ENCODE data around the gene SNRPA. TPM values are rescaled to one million over a fixed set of nuclear protein-coding genes. Genes with fewer than 3 reads are reported as not detected.
A peak's percentile ranks its signal among the peaks of the same experiment; 100 is the strongest.

The SNRPA gene
- total RNA-seq, 1 experiment from 2014 or later = 134 TPM

DNA sequence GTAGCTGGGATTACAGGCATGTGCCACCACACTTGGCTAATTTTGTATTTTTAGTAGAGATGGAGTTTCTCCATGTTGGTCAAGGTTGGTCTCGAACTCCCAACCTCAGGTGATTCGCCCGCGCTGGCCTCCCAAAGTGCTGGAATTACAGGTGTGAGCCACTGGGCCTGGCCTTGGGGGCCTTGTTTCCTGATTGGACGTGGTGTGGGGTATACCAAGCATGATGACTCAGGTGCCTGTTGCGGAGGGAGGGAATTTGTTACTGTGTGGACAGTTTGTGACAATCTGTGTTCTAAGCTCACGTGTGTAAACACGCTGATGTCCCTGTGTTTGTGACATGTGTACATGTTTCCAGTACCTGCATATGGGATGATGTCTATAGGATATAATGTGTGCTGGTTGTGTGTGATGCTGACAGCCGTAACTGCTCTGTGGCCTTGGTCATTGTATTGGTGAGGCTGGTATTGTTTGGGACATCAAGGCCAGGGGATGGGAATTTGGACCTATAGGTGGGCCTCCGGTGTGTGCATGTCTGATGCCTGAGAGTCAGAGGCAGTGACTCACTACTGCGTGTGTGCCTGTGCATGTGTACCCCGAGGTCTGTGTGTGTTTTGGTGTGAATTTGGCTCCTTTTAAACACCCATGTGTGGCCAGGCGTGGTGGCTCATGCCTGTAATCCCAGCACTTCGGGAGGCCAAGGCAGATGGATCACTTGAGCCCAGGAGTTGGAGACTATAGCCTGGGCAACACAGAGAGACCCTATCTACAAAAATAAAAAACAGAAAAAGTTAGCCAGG lies 46.4 kb downstream of the SNRPA start:
- TF ChIP-seq, protein P1, sequence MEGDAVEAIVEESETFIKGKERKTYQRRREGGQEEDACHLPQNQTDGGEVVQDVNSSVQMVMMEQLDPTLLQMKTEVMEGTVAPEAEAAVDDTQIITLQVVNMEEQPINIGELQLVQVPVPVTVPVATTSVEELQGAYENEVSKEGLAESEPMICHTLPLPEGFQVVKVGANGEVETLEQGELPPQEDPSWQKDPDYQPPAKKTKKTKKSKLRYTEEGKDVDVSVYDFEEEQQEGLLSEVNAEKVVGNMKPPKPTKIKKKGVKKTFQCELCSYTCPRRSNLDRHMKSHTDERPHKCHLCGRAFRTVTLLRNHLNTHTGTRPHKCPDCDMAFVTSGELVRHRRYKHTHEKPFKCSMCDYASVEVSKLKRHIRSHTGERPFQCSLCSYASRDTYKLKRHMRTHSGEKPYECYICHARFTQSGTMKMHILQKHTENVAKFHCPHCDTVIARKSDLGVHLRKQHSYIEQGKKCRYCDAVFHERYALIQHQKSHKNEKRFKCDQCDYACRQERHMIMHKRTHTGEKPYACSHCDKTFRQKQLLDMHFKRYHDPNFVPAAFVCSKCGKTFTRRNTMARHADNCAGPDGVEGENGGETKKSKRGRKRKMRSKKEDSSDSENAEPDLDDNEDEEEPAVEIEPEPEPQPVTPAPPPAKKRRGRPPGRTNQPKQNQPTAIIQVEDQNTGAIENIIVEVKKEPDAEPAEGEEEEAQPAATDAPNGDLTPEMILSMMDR (IDR thresholded peaks at IDR 0.05; ENCODE audit: insufficient read depth in 1 of 2, low read depth in 1 of 2, low read length in 1 of 2, severe bottlenecking in 1 of 2, unreplicated experiment in 1 of 2) = no peak
- Mint-ChIP-seq H3K4me1 (ENCODE audit: low read depth, unreplicated experiment) (peaks cover 8% of the 10 kb centered on the region), H3K4me3 (ENCODE audit: unreplicated experiment) (peak overlapping the region; percentile 100), H3K36me3 (ENCODE audit: insufficient read depth, unreplicated experiment) (peaks cover 40% of the 10 kb centered on the region), H3K27me3 (ENCODE audit: insufficient read depth, unreplicated experiment) (no peaks in the 10 kb centered on the region), H3K9me3 (ENCODE audit: unreplicated experiment) (no peaks in the 10 kb centered on the region), H3K27ac (ENCODE audit: unreplicated experiment) (peak overlapping the region; percentile 96)
- Histone ChIP-seq H3K27me3 (replicated peaks; ENCODE audit: control insufficient read depth, insufficient read depth, low read length) (no peaks in the 10 kb centered on the region), H3K4me3 (ENCODE audit: low read depth, low read length) (peak overlapping the region; percentile 50; the same call in 1 of the 2 replicates), H3K4me1 (peaks cover 20% of the 10 kb centered on the region), H3K36me3 (ENCODE audit: control insufficient read depth, insufficient read depth, low read length) (peaks cover 14% of the 10 kb centered on the region), H3K9me3 (no peaks in the 10 kb centered on the region)
- no TSS peak for BruUV-seq (replicated peaks)
- DNase-seq = no peak
- intact Hi-C loops (cut with micrococcal nuclease; ENCODE audit: unreplicated experiment) = no loop called here
- POLR2A ChIA-PET = interaction anchor here (0.6 to 2.8 kb wide), 4 partner anchors 19 to 47 kb away, joined by 3 to 39 read pairs (median 16); partner anchors contain the start of genes ACTMAP, RAB4B and SNRPA
- CTCF ChIA-PET = interaction anchor here (1.3 to 1.9 kb wide), 5 partner anchors 10 to 347 kb away, joined by 3 to 49 read pairs (median 5); partner anchors contain the start of gene RAB4B

DNA sequence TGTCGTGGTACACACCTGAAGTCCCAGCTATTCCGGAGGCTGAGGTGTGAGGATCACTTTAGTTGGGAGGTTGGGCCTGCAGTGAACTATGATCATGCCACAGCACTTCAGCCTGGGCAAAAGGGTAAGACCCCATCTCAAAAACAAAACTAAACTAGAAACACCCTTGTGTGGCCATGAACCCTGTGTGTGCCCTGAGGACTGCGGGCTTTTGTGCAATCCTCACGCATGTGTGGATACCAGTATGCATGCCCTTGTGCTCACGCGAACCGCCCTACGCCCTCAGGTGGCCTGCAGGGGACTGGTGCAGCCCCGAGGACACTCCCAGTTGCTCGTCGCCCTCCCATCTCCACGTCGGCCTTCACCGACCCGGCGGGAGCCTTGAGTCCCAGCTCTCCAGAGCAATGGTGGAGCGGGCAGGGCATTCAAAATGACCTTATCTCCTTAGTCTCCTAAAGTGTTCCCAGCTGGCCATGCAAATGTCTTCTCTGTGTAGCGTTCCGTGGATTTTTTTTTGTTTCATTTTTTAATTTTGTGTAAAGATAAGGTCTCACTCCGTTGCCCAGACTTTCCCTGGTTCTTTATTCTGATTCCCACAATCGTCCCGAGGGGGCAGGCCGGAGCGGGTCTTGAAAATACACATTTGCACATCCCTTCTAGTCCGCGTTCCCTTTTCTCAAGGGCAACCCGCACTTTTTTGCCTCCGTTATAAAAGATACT lies 47.1 kb downstream of the SNRPA start:
- ChIA-PET CTCF (interaction anchor here (0.6 to 1.9 kb wide), 14 partner anchors 9 to 346 kb away, joined by 3 to 49 read pairs (median 4); partner anchors contain the start of genes ACTMAP, RAB4B and SNRPA), POLR2A (interaction anchor here (0.6 to 2.8 kb wide), 9 partner anchors 10 to 107 kb away, joined by 3 to 39 read pairs (median 3); partner anchors contain the start of genes ACTMAP, COQ8B, ITPKC and RAB4B)
- BruUV-seq (replicated peaks) = TSS peak; percentile 96
- no peaks in the 10 kb centered on the region for H3K9me3 ChIP-seq
- Mint-ChIP-seq H3K9me3 (ENCODE audit: unreplicated experiment) (no peaks in the 10 kb centered on the region), H3K4me3 (ENCODE audit: unreplicated experiment) (peak overlapping the region; percentile 100), H3K4me1 (ENCODE audit: low read depth, unreplicated experiment) (peaks cover 10% of the 10 kb centered on the region), H3K36me3 (ENCODE audit: insufficient read depth, unreplicated experiment) (peaks cover 48% of the 10 kb centered on the region), H3K27ac (ENCODE audit: unreplicated experiment) (peak overlapping the region; percentile 96), H3K27me3 (ENCODE audit: insufficient read depth, unreplicated experiment) (no peaks in the 10 kb centered on the region)
- intact Hi-C loops (cut with micrococcal nuclease; ENCODE audit: unreplicated experiment) = loop anchor here (1.0 to 2.0 kb wide), 5 partner anchors 20 to 467 kb away; partner anchors contain the start of genes ACTMAP, COQ8B, HNRNPUL1 and ITPKC
- H3K27me3 ChIP-seq (replicated peaks; ENCODE audit: control insufficient read depth, insufficient read depth, low read length) = no peaks in the 10 kb centered on the region
- H3K36me3 ChIP-seq (ENCODE audit: control insufficient read depth, insufficient read depth, low read length) = peaks cover 15% of the 10 kb centered on the region
- H3K4me3 ChIP-seq (ENCODE audit: low read depth, low read length) = peak overlapping the region; percentile 50
- DNase-seq = peak; percentile 90 to 92
- peaks cover 15% of the 10 kb centered on the region for H3K4me1 ChIP-seq
- TF ChIP-seq, protein P1 (IDR thresholded peaks at IDR 0.05; ENCODE audit: insufficient read depth in 1 of 2, low read depth in 1 of 2, low read length in 1 of 2, severe bottlenecking in 1 of 2, unreplicated experiment in 1 of 2) = peak; percentile 57 to 63

Data from Caco-2 (cell line).